Measurements from ENCODE around the gene GALNT18. TPM values are rescaled to one million over a fixed set of nuclear protein-coding genes. Genes with fewer than 3 reads are reported as not detected.

The GALNT18 gene
- total and polyA plus RNA-seq, 4 donors, result 17.7 to 109 (median 63.7) TPM

- Histone ChIP-seq H3K9me3 (ENCODE audit: control insufficient read depth in 4 of 4, insufficient read depth in 3 of 4, low read length in 3 of 4) (no peaks in the 10 kb centered on the region), H3K36me3 (ENCODE audit: control insufficient read depth in 4 of 4, insufficient read depth in 4 of 4, low read length in 4 of 4) (no peaks in the 10 kb centered on the region), H3K9ac (ENCODE audit: insufficient read depth in 1 of 2, low read length in 2 of 2) (no peak overlapping the region), H3K4me3 (no peak overlapping the region), H3K27ac (ENCODE audit: low read depth in 1 of 2, low read length in 1 of 2) (no peak overlapping the region), H3K27me3 (ENCODE audit: control insufficient read depth in 3 of 3, insufficient read depth in 3 of 3, low read length in 2 of 3) (no peaks in the 10 kb centered on the region), H3K4me1 (ENCODE audit: control insufficient read depth in 5 of 5, insufficient read depth in 5 of 5, low read length in 5 of 5) (peaks cover 0 to 30% (median 19%) of the 10 kb centered on the region in 5 donors)
- 55 to 60% methylated on average over 6 of the region's 6 CpGs for WGBS, 2 donors
- no peak for ATAC-seq (ENCODE audit: insufficient read depth, low FRiP score)
- no peak for TF ChIP-seq CTCF (IDR thresholded peaks at IDR 0.05; ENCODE audit: control extremely low read depth, extremely low read depth)
- no peak for DNase-seq
These were observed 212.6 kb downstream of the GALNT18 start for GRCh38 chr11:11409224-11409623.

- no peak for TF ChIP-seq CTCF (IDR thresholded peaks at IDR 0.05; ENCODE audit: control extremely low read depth, extremely low read depth)
- H3K9me3 ChIP-seq (ENCODE audit: control insufficient read depth in 4 of 4, insufficient read depth in 3 of 4, low read length in 3 of 4), result no peaks in the 10 kb centered on the region
- WGBS, 2 donors, result 82 to 89% methylated on average over 11 of the region's 11 CpGs
- H3K4me3 ChIP-seq, result no peak overlapping the region
- ATAC-seq (ENCODE audit: insufficient read depth, low FRiP score) (no peak), DNase-seq (no peak)
- no peaks in the 10 kb centered on the region for H3K27me3 ChIP-seq (ENCODE audit: control insufficient read depth in 3 of 3, insufficient read depth in 3 of 3, low read length in 2 of 3)
- H3K9ac ChIP-seq (ENCODE audit: insufficient read depth in 1 of 2, low read length in 2 of 2), result no peak overlapping the region
- no peak overlapping the region for H3K27ac ChIP-seq (ENCODE audit: low read depth in 1 of 2, low read length in 1 of 2)
- no peaks in the 10 kb centered on the region for H3K36me3 ChIP-seq (ENCODE audit: control insufficient read depth in 4 of 4, insufficient read depth in 4 of 4, low read length in 4 of 4)
- peaks cover 0 to 35% (median 25%) of the 10 kb centered on the region in 5 donors for H3K4me1 ChIP-seq (ENCODE audit: control insufficient read depth in 5 of 5, insufficient read depth in 5 of 5, low read length in 5 of 5)
These were observed 213.2 kb downstream of the GALNT18 start for GRCh38 chr11:11408436-11409221.

- Histone ChIP-seq H3K9ac (ENCODE audit: insufficient read depth in 1 of 2, low read length in 2 of 2) (no peak overlapping the region), H3K36me3 (ENCODE audit: control insufficient read depth in 4 of 4, insufficient read depth in 4 of 4, low read length in 4 of 4) (no peaks in the 10 kb centered on the region), H3K27me3 (ENCODE audit: control insufficient read depth in 3 of 3, insufficient read depth in 3 of 3, low read length in 2 of 3) (no peaks in the 10 kb centered on the region), H3K9me3 (ENCODE audit: control insufficient read depth in 4 of 4, insufficient read depth in 3 of 4, low read length in 3 of 4) (no peaks in the 10 kb centered on the region), H3K4me3 (no peak overlapping the region), H3K27ac (ENCODE audit: low read depth in 1 of 2, low read length in 1 of 2) (no peak overlapping the region), H3K4me1 (ENCODE audit: control insufficient read depth in 5 of 5, insufficient read depth in 5 of 5, low read length in 5 of 5) (peaks cover 0 to 38% (median 27%) of the 10 kb centered on the region in 5 donors)
- no peak for DNase-seq
- no peak for ATAC-seq (ENCODE audit: insufficient read depth, low FRiP score)
- WGBS, 2 donors, result 62 to 88% methylated on average over 5 of the region's 5 CpGs
- TF ChIP-seq CTCF (IDR thresholded peaks at IDR 0.05; ENCODE audit: control extremely low read depth, extremely low read depth), result no peak
These were observed 214.1 kb downstream of the GALNT18 start for GRCh38 chr11:11407763-11408084.
